ENCODE results near the gene ANKRD42. TPM values are rescaled to one million over a fixed set of nuclear protein-coding genes. Genes with fewer than 3 reads are reported as not detected.

ANKRD42 gene
- total and polyA plus RNA-seq, 2 of the 8 experiments (the other 6 are each of a cell fraction or from before 2014, with no cell fraction given), result 2.0 to 5.5 TPM

GRCh38 chr11:83255366-83255765, 61.9 kb downstream of the ANKRD42 start:
- no peak overlapping the region for H2BK20ac ChIP-seq (ENCODE audit: low read length)
- no peak overlapping the region for H3K4ac ChIP-seq (replicated peaks; ENCODE audit: insufficient read length, low read depth, low read length)
- H3K27me3 ChIP-seq (replicated peaks in 1 of 4; ENCODE audit: control insufficient read depth in 3 of 4, extremely low read depth in 1 of 4, insufficient read depth in 3 of 4, low read length in 3 of 4), result no peaks in the 10 kb centered on the region
- H4K20me1 ChIP-seq (replicated peaks in 1 of 2; ENCODE audit: control insufficient read depth in 1 of 2, insufficient read depth in 2 of 2, low read length in 2 of 2), result peaks cover 0 to 1% of the 10 kb centered on the region in 2 experiments
- CTCF ChIA-PET (ENCODE audit: partially characterized antibody), result interaction anchor here (0.6 to 1.4 kb wide), 5 partner anchors 13 to 565 kb away, joined by 3 to 4 read pairs (median 3); no protein-coding TSS in a partner anchor
- H2BK5ac ChIP-seq (ENCODE audit: low read depth, low read length), result no peak overlapping the region
- H3K4me3 ChIP-seq (ENCODE audit: extremely low read depth in 1 of 4, insufficient read depth in 2 of 4, low read depth in 3 of 4, low read length in 4 of 4), result no peak overlapping the region
- H3K56ac ChIP-seq (replicated peaks; ENCODE audit: insufficient read length, low read depth, low read length), result no peak overlapping the region
- no peak overlapping the region for H2BK12ac ChIP-seq (ENCODE audit: low read depth, low read length)
- H4K5ac ChIP-seq (ENCODE audit: insufficient read length, low read depth, low read length), result no peak overlapping the region
- no peaks in the 10 kb centered on the region for H3K23me2 ChIP-seq (ENCODE audit: low read depth, low read length)
- no peak overlapping the region for H3K9ac ChIP-seq (replicated peaks in 1 of 4; ENCODE audit: extremely low read depth in 1 of 4, low read depth in 3 of 4, low read length in 3 of 4)
- TF ChIP-seq CTBP2 (IDR thresholded peaks at IDR 0.05; ENCODE audit: borderline replicate concordance, insufficient read depth, insufficient read length, low read length) (no peak), RFX5 (IDR thresholded peaks at IDR 0.05; ENCODE audit: borderline replicate concordance, low read depth, low read length) (no peak), TCF12 (IDR thresholded peaks at IDR 0.05; ENCODE audit: low read depth, low read length) (no peak), RXRA (IDR thresholded peaks at IDR 0.05; ENCODE audit: insufficient read depth, low read depth, low read length) (no peak), SP4 (IDR thresholded peaks at IDR 0.05; ENCODE audit: low read length) (no peak)
- no peak overlapping the region for H3K23ac ChIP-seq (ENCODE audit: insufficient read length)
- no peak for FAIRE-seq
- WGBS, 2 experiments (ENCODE audit: extremely low coverage in 1 of 2, insufficient coverage in 1 of 2, insufficient read length in 1 of 2, insufficient replicate concordance in 2 of 2, low coverage in 1 of 2, low lambda C conversion rate in 2 of 2, missing lambda C conversion rate in 1 of 2), result 82% methylated on average over 3 of the region's 3 CpGs; no CpG with 5 or more reads in 1 of the 2 experiments
- H3K79me1 ChIP-seq (ENCODE audit: low read depth, low read length), result peaks cover 4% of the 10 kb centered on the region; the same call in 1 of the 2 replicates
- H3K79me2 ChIP-seq (ENCODE audit: control insufficient read depth in 1 of 2, insufficient read depth in 2 of 2, low read length in 2 of 2), result no peaks in the 10 kb centered on the region
- no peak overlapping the region for H3K14ac ChIP-seq (ENCODE audit: insufficient read length)
- H2AFZ ChIP-seq (ENCODE audit: low read length), result no peak overlapping the region
- no peak overlapping the region for H4K8ac ChIP-seq (ENCODE audit: extremely low read depth, insufficient read depth, low read length)
- H2BK15ac ChIP-seq (ENCODE audit: low read length), result no peak overlapping the region
- peaks cover 0 to 7% (median 2%) of the 10 kb centered on the region in 4 experiments; a peak in 3 of 8 replicates for H3K36me3 ChIP-seq (ENCODE audit: control insufficient read depth in 2 of 4, insufficient read depth in 4 of 4, low read length in 3 of 4)
- no peak overlapping the region for H3K27ac ChIP-seq (ENCODE audit: low read depth, low read length)
- POLR2A ChIA-PET (ENCODE audit: partially characterized antibody), result interaction anchor here (1.4 kb wide), 1 partner anchor 31 kb away, joined by 3 read pairs; the partner anchor contains the start of gene CCDC90B
- H4K91ac ChIP-seq (replicated peaks; ENCODE audit: insufficient read length, low read length), result no peak overlapping the region
- no peak overlapping the region for H3K4me2 ChIP-seq (ENCODE audit: insufficient read depth in 1 of 2, low read depth in 2 of 2, low read length in 2 of 2)
- H2AK5ac ChIP-seq (ENCODE audit: low read depth, low read length), result no peak overlapping the region
- no peak for DNase-seq (ENCODE audit: low read depth in 1 of 2, low spot score in 2 of 2)
- no peaks in the 10 kb centered on the region for H3K4me1 ChIP-seq (replicated peaks in 1 of 4; ENCODE audit: control insufficient read depth in 3 of 4, insufficient read depth in 4 of 4, low read length in 3 of 4)
- no peaks in the 10 kb centered on the region for H3K9me3 ChIP-seq (ENCODE audit: insufficient read depth in 2 of 2, low read depth in 1 of 2, low read length in 1 of 2)
- no peak overlapping the region for H3K18ac ChIP-seq (ENCODE audit: extremely low read depth, low read length)
- H2BK120ac ChIP-seq (replicated peaks; ENCODE audit: low read depth, low read length), result no peak overlapping the region

All from H1 (cell line).